GM19467 (cell line): ENCODE measurements around the gene WNT7B.

Experiments used
- ATAC-seq: cut with Tn5 transposase; IDR thresholded peaks from one replicate; pipeline ENCODE4 v1.9.1; 2021; ENCODE audit warnings: mild to moderate bottlenecking, moderate library complexity; ENCODE audit not compliant: unreplicated experiment

Gene WNT7B

DNA sequence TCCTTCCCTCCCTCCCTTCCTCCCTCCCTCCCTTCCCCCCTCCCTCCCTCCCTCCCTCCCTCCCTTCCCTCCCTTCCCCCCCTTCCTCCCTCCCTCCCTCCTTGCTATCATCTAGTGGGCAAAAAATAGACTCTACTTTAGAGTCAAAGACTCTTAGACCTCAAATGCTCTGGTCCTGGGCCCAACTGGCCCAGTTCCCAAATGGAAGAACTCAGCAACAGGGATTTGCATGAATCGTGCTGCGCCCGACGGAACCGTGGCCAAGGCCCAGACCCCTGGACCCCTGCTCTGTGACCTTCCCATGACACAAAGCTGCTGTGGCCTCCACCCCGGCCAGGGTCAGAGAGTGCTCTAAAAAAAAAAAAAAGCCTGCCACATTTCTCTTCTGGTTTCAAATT lies 97.4 kb downstream of the WNT7B start:
- ATAC-seq, result no peak

DNA sequence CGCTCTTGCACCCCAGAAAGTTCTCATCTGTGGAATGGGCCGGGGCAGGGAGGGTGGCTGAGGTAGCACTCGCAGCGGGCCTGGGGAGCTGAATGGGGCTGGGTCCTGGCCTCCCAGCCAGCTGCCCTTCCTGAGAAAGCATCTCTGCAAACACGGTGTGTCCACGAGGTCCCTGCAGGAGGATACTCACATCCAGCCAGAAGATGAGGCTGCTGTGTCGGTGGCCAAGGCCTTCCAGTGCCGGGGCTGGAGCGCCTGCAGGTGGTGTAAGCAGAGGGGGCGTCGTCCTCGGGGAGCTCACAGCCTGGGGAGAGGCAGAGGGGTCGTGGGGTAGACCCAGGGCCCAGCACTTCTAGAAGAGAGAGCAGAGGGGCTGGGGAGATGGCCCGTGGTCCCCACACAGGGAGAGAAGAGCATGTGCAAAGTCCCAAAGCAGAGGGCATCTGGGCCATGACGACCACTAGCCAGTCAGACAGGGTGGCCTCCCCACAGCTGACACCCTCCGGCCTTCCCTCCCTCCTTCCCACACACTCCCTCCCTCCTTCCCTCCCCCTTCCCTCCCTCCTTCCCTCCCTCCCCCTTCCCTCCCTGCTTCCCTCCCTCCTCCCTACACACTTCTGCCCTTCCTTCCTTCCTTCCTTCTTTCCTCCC lies 97.9 kb downstream of the WNT7B start:
- ATAC-seq, result no peak

DNA sequence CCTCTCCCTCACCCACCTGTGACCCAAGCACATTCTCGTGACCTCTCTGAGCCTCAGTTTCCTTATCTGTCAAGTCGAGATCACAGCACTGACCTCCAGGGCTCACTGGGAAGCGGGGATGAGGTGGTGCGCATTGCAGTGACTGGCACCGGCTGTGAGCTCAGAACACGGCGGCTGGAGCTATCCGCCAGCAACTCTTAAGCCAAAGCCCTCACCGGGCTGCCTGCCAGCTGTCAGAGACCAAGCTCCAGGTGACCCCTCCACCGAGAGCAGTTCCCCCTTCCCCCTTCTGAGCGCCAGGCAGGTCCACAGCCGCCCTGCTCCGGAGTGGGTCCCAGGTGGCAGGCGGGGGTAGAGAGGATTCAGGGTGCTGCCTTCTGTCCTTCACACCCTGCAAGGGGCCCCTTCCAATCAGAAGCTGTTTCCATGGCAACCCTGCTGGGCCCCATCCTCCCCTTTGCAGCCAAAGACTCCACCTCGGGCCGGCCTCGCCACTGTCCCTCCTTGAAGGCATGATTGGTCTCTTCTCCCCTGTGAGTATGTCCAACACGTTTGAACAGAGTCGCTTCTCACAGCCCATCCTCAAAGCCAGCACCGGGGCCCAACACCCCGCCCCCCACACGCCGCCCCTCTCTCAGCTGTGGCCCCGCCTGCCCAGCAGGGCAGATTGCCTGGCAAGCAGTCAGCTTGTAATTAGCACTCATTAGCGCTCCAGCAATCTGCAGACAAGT lies 98.7 kb downstream of the WNT7B start:
- no peak for ATAC-seq

DNA sequence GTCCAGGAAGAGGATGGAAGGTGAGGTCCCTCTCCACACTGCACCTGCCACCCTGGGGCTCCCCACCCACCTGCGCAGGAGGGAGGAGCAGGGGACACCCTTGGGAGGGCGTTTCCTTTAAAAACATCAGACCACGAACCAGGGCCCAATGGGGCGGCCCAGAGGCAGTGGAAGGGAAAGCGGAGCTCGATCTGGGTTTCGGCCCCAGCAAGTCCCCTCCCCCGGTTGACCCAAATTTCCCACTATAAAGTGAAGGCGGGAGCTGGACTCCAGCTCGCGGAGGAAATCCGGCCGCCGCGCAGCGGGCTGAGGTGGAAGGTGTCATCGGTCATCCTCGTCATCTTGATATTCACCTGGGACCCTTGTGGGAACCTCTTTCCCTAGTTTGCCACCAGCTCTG lies 99.3 kb downstream of the WNT7B start:
- ATAC-seq, result no peak

DNA sequence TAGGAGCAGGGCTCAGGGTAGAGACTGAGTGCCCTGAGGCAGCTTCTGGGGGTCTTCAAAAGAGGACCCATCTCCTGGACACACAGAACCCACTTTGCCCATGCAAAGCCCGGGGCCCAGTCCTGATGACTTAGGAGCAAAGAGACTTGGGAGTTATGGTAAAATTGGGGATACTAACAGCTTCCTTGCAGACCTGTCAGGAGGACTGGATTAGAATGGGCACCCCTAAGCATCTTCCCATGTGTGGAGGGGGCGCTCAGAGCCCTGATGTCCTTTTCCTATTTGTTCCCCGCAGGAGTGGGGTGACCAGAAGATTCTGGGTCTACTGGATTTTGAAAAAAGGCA lies 100.0 kb downstream of the WNT7B start:
- ATAC-seq, result no peak

DNA sequence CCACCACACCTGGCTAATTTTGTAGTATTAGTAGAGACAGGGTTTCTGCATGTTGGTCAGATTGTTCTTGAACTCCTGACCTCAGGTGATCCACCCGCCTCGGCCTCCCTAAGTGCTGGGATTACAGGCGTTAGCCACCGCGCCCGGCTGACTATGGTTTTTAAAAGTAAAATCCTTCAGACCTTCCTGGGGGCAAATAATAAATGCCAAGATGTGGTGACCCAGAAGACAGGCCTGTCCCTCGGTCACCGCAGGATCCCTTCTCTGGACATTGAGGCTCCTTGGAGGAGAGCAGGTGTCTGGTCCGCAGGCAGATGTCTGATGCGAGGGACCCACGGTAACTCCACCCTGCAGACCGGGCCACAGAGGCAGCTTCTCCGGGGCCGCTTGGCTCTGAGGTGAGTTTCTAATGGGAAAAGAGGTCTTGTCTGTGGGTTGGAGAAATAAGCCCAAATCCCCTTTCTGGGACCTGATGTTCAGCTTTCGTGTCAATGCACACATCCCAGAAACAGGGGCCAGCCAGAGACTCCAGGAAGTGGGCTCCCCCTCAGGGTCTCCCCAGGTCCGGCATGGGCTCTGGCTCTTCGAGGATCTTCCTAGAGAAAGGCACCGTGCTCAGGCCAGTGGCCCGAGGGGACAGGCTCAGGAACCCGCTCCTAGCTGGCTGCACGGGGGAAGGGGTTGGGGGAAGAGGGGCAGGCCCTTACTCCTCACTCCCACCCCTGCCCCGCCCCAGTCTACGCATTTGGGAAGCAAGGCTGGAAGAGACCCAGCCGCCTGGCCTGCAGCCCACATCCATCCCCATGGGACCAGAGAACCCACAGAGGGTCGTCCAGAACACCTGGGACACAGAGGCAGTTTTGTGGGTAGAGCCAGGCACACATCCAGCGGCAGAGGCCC lies 100.6 kb downstream of the WNT7B start:
- no peak for ATAC-seq

DNA sequence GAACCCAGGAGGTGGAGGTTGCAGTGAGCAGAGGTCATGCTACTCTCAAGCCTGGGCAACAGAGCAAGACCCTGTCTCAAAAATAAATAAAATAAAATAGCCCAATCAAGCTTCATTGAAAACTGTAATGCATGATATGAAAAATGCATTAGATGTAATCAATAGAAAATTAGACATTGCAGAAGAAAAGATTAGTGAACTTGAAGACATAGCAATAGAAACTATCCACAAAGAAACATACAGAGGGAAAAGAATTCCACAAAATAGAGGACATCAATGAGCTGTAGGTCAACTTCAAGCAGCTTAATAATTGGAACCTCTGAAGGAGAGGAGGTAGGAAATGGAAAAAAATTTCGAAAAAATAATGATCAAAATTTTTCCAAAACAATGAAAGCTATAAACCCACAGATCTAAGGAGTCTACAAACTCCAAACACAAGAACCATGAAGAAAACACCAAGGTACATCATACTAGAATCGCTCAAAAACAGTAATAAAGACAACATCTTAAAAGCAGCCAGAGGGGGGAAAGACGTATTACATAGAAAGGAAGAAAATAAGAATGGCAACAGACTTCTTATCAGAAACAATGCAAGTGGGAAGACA lies 104.2 kb downstream of the WNT7B start:
- ATAC-seq, result no peak

DNA sequence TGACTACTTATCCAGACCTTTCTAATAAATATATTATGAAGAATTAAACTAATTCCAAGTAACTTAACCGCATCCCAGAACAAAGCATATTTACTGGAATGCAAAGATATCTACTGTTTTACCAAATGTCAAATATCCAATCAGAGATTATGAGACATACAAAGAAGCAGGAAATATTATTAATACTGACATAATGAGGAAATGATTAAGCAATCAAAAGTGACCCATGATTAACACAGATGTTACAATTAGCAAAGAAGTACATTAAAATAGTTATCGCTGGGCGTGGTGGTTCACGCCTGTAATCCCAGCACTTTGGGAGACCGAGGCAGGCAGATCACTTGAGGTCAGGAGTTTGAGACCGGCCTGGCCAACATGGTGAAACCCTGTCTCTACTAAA lies 105.2 kb downstream of the WNT7B start:
- no peak for ATAC-seq
